Spleen (tissue), 13 donors: ENCODE results near the gene SYTL4. TPM values are rescaled to one million over a fixed set of nuclear protein-coding genes. Genes with fewer than 3 reads are reported as not detected.
"Not testable (repeated sequence)": the region's sequence is repeated elsewhere in the genome, so short reads cannot be mapped to it uniquely, and the experiment has no call there.

Experiments used
- DNase-seq: peaks from one replicate; pipeline ENCODE4 v3.0.0-alpha.2; 2020
- H3K27ac ChIP-seq, 8 donors: fragments of 200-600 bp; sonication (generic) in 7 of 8; 1 replicate in 4 of 8; 2 replicates in 4 of 8; pipeline versions ENCODE4 v1.5.0 to v1.8.0; 2016 to 2021; ENCODE audit warnings: inconsistent platforms in 4 of 8, mild to moderate bottlenecking in 4 of 8, moderate library complexity in 1 of 8
- H3K27me3 ChIP-seq, 7 donors: fragments of 200-600 bp; sonication (generic) in 6 of 7; replicated peaks in 1 of 7; 1 replicate in 4 of 7; 2 replicates in 3 of 7; pipeline versions ENCODE4 v1.5.0 to v1.8.0; 2016 to 2021; ENCODE audit warnings: inconsistent platforms in 3 of 7, mild to moderate bottlenecking in 1 of 7
- H3K36me3 ChIP-seq, 6 donors: fragments of 200-600 bp; sonication (generic) in 5 of 6; 1 replicate in 4 of 6; 2 replicates in 2 of 6; pipeline versions ENCODE4 v1.5.0 to v1.8.0; 2016 to 2021; ENCODE audit warnings: inconsistent platforms in 2 of 6
- H3K4me1 ChIP-seq, 6 donors: fragments of 200-600 bp; sonication (generic) in 5 of 6; 1 replicate in 3 of 6; 2 replicates in 3 of 6; pipeline versions ENCODE4 v1.5.0 to v1.8.0; 2016 to 2021; ENCODE audit warnings: inconsistent platforms in 3 of 6
- H3K4me3 ChIP-seq, 8 donors: fragments of 200-600 bp; sonication (generic) in 7 of 8; 1 replicate in 4 of 8; 2 replicates in 4 of 8; pipeline versions ENCODE4 v1.5.0 to v1.8.0; 2016 to 2021; ENCODE audit warnings: inconsistent platforms in 4 of 8, mild to moderate bottlenecking in 4 of 8, moderate library complexity in 2 of 8
- H3K9me3 ChIP-seq, 8 donors: fragments of 200-600 bp; sonication (generic) in 7 of 8; 1 replicate in 4 of 8; 2 replicates in 4 of 8; pipeline versions ENCODE4 v1.5.0 to v1.8.0; 2016 to 2021; ENCODE audit warnings: inconsistent platforms in 4 of 8
- CTCF ChIP-seq, 11 experiments: fragments of 200-600 bp in 7 of 11; fragments of 450-650 bp in 4 of 11; sonication (generic) in 4 of 11; IDR thresholded peaks in 8 of 11; conservative IDR thresholded peaks in 3 of 11; 1 replicate in 7 of 11; 2 replicates in 4 of 11; pipeline versions ENCODE4 v1.4.0 to v1.8.0; 2016 to 2021; ENCODE audit warnings: antibody characterized with exemption in 11 of 11, inconsistent platforms in 4 of 11, mild to moderate bottlenecking in 1 of 11
- POLR2A ChIP-seq, 3 donors: fragments of 450-650 bp; IDR thresholded peaks; one replicate each; pipeline ENCODE4 v1.5.1; 2017; ENCODE audit warnings: antibody characterized with exemption in 3 of 3, mild to moderate bottlenecking in 1 of 3
- POLR2AphosphoS5 ChIP-seq, 3 donors: sonication (generic); formaldehyde crosslinking; IDR thresholded peaks; one replicate each; pipeline ENCODE4 v1.5.1; 2017; ENCODE audit warnings: antibody characterized with exemption in 3 of 3
- WGBS, 5 donors: extraction: QIAGEN DNeasy Blood & Tissue Kit in 3 of 5; methylation state at CpG; one replicate each; pipeline versions ENCODE4 v1.1.5 to v1.1.7; 2013 to 2018; 5-methylcytosine and 5-hydroxymethylcytosine counted together
- intact Hi-C: fragments of 100-400 bp; cut with DNase I; formaldehyde crosslinking; loops from one replicate; pipeline ENCODE4 v1.15.0; 2023; ENCODE audit warnings: low total_unique reads
- long read RNA-seq, 2 donors: transcript quantifications; one replicate each; lab custom pipeline, GENCODE V29; 2026
- polyA plus RNA-seq, 3 donors: library from polyadenylated mRNA; stranded (reverse); fragments of 200-250 nt; gene quantifications; one replicate each; pipeline ENCODE4 v1.2.1, GENCODE V29; 2013
- total RNA-seq, 7 donors: library from RNA; depleted of rRNA in 3 of 7; stranded (reverse); fragments of >200 nt in 3 of 7; fragmentation: NEBNext Ultra II Directional in 4 of 7; extraction: Animal tissue kit (Norgen Biotek cat#: 25700) in 4 of 7; gene quantifications; one replicate each; pipeline versions ENCODE4 v1.1.0 to v1.2.1, GENCODE V29; 2016 to 2021
- donor health status: healthy with polysubstance abuse.
- donor health status: DM: no; HTN: no; CAD: no; lungs with moderate emphysema.
- donor health status: DM: no; HTN: no; CAD: no.
- donor health status: Bipolar disorder and iron deficiency.
- donor health status: healthy.
- donor health status: DM: no; HTN: no; CAD: no.
- donor health status: DM: yes; HTN: yes; CAD: no.

Gene SYTL4
- total RNA-seq = 10 to 100 TPM in 4 of 7 donors, 1 to 10 TPM in 3; 6.5 to 16.8 (median 10.9) TPM
- 1 to 10 TPM; 1.2 to 3.1 (median 2.2) TPM for polyA plus RNA-seq
- long read RNA-seq, donor 1, partial matches to known transcripts = 0 of 1 reads
- long read RNA-seq, donor 1, other reads (novel, unspliced or antisense) = 0 of 1 reads
- long read RNA-seq, donor 2 = 0 reads

- H3K36me3 ChIP-seq = no peaks in the 10 kb centered on the region
- H3K9me3 ChIP-seq = no peaks in the 10 kb centered on the region
- peak within 1 kb of the TSS; percentile 27 to 70 (median 41) for H3K4me3 ChIP-seq
- 0 to 33% (median 2%) methylated on average over 31 to 60 of the region's 60 CpGs for WGBS, 5 donors
- H3K4me1 ChIP-seq = peaks cover 0 to 10% (median 0%) of the 10 kb centered on the region in 6 donors
- TF ChIP-seq POLR2A (IDR thresholded peaks at IDR 0.05) = no peak
- peak in 1 of 3 donors; percentile 45 for TF ChIP-seq POLR2AphosphoS5 (IDR thresholded peaks at IDR 0.05)
- TF ChIP-seq CTCF (IDR thresholded peaks at IDR 0.05 in 8 of 11, conservative IDR thresholded peaks at IDR 0.05 in 3 of 11) = no peak
- peaks cover 0 to 41% (median 12%) of the 10 kb centered on the region in 7 donors for H3K27me3 ChIP-seq
- peak; percentile 75 for DNase-seq
- intact Hi-C loops = no loop called here
- H3K27ac ChIP-seq = peak within 1 kb of the TSS in 5 of 8 donors; percentile 28 to 71 (median 46)
These were observed at the start of gene SYTL4 for GRCh38 chrX:100731441-100732281. SYTL4 (minus strand) TSS chrX:100732121; CDS start chrX:100702037, 30,084 bp downstream.

DNA sequence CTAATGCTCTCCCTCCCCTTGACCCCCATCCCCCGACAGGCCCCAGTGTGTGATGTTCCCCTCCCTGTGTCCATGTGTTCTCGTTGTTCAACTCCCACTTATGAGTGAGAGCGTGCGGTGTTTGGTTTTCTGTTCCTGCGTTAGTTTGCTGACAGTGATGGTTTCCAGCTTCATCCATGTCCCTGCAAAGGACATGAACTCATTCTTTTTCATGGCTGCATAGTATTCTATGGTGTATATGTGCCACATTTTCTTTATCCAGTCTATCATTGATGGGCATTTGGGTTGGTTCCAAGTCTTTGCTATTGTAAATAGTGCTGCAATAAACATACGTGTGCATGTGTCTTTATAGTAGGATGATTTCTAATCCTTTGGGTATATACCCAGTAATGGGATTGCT is 37.5 kb upstream of the SYTL4 start:
- intact Hi-C loops = loop anchor here (10.0 kb wide), 1 partner anchor 255 kb away; no protein-coding TSS in a partner anchor
- H3K4me3 ChIP-seq, H3K4me1 ChIP-seq, H3K27me3 ChIP-seq, DNase-seq, H3K36me3 ChIP-seq, H3K27ac ChIP-seq, H3K9me3 ChIP-seq: not testable (repeated sequence)
- WGBS, 5 donors = 82 to 98% (median 88%) methylated on average over 5 to 6 of the region's 6 CpGs

GRCh38 chrX:100768679-100769338 is 36.9 kb upstream of the SYTL4 start:
- WGBS, 5 donors = 19 to 35% (median 29%) methylated on average over 6 to 7 of the region's 7 CpGs
- no peak overlapping the region for H3K4me3 ChIP-seq
- no peaks in the 10 kb centered on the region for H3K36me3 ChIP-seq
- peaks cover 0 to 2% (median 0%) of the 10 kb centered on the region in 7 donors for H3K27me3 ChIP-seq
- TF ChIP-seq POLR2A (IDR thresholded peaks at IDR 0.05) (no peak), POLR2AphosphoS5 (IDR thresholded peaks at IDR 0.05) (no peak), CTCF (IDR thresholded peaks at IDR 0.05 in 8 of 11, conservative IDR thresholded peaks at IDR 0.05 in 3 of 11) (peak; percentile 83 to 99 (median 95))
- H3K27ac ChIP-seq = no peak overlapping the region
- H3K4me1 ChIP-seq = no peaks in the 10 kb centered on the region
- intact Hi-C loops = loop anchor here (10.0 kb wide), 1 partner anchor 254 kb away; no protein-coding TSS in a partner anchor
- peaks cover 0 to 4% (median 0%) of the 10 kb centered on the region in 8 donors for H3K9me3 ChIP-seq
- peak; percentile 91 for DNase-seq

DNA sequence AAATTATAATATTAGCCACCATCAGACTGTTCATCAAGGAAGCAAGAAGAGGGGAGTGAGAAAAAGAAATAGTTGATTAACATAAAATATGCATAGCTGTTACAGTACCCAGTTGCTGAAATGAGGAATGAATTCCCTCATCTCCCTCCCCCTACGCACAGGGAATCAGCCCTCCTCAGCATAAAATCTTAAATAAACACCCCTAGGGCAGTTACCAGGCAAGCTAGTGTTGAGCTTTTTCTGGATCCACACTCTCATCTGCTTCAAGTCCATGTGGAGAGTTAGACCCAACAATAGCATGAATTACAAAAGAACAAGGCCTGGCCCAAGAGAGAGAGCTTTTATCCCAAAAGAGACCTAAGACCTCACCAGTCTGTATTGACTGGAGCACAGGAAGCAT is 19.0 kb upstream of the SYTL4 start:
- no peak overlapping the region for H3K4me3 ChIP-seq
- H3K36me3 ChIP-seq = no peaks in the 10 kb centered on the region
- 62 to 100% (median 90%) methylated on average over 1 of the region's 1 CpG for WGBS, 5 donors
- no peaks in the 10 kb centered on the region for H3K9me3 ChIP-seq
- H3K27me3 ChIP-seq = peaks cover 0 to 15% (median 0%) of the 10 kb centered on the region in 7 donors
- H3K4me1 ChIP-seq = no peaks in the 10 kb centered on the region
- intact Hi-C loops = no loop called here
- H3K27ac ChIP-seq = no peak overlapping the region
- DNase-seq = no peak
- TF ChIP-seq POLR2AphosphoS5 (IDR thresholded peaks at IDR 0.05) (no peak), POLR2A (IDR thresholded peaks at IDR 0.05) (no peak), CTCF (IDR thresholded peaks at IDR 0.05 in 8 of 11, conservative IDR thresholded peaks at IDR 0.05 in 3 of 11) (no peak)
